Central memory CD4-positive, alpha-beta T cell (primary cell): ENCODE data around the gene NPB.

Experiments used
- DNase-seq: peaks from one replicate; pipeline ENCODE4 v3.0.0; 2022
- total RNA-seq, 3 experiments: gene quantifications; one replicate each; lab custom pipeline; 2026; lab: John Stamatoyannopoulos, UW

The NPB gene
- total RNA-seq, result 0.05 to 0.19 (median 0.07) reads per million in 3 experiments

GRCh38 chr17:81902023-81902652 is at the start of gene NPB:
TSS of gene NPB (plus strand) at chr17:81902238. CDS start at chr17:81902278, 40 bp downstream.
- no peak for DNase-seq

- DNase-seq, result no peak
These were observed 46.9 kb upstream of the NPB start for GRCh38 chr17:81854974-81855774.

GRCh38 chr17:81858170-81858966 is 43.7 kb upstream of the NPB start:
- DNase-seq, result no peak

GRCh38 chr17:81858967-81859905 is 42.8 kb upstream of the NPB start:
- no peak for DNase-seq

GRCh38 chr17:81859906-81860755 is 41.9 kb upstream of the NPB start, which contains the start of gene P4HB:
TSS of gene P4HB (minus strand) at chr17:81860535. CDS start at chr17:81860471, 64 bp downstream.
- DNase-seq, result no peak

GRCh38 chr17:81860756-81861568 is 41.1 kb upstream of the NPB start:
- peak; percentile 100 for DNase-seq

GRCh38 chr17:81863123-81863675 is 38.8 kb upstream of the NPB start:
- no peak for DNase-seq

GRCh38 chr17:81863833-81864768 is 37.9 kb upstream of the NPB start:
- no peak for DNase-seq

GRCh38 chr17:81865358-81865732 is 36.7 kb upstream of the NPB start:
- no peak for DNase-seq

- no peak for DNase-seq
These were observed 36.2 kb upstream of the NPB start for GRCh38 chr17:81865733-81866439.

GRCh38 chr17:81866440-81867169 is 35.4 kb upstream of the NPB start:
- DNase-seq, result no peak

- no peak for DNase-seq
These were observed 34.7 kb upstream of the NPB start for GRCh38 chr17:81867170-81867990.

GRCh38 chr17:81867991-81868673 is 33.9 kb upstream of the NPB start:
- no peak for DNase-seq

- DNase-seq, result no peak
These were observed 33.3 kb upstream of the NPB start for GRCh38 chr17:81868674-81869220.
